ENCODE data around the gene BPGM.

BPGM gene

GRCh38 chr7:134720091-134720935 is 73.7 kb downstream of the BPGM start:
- TF ChIP-seq CTCF (IDR thresholded peaks at IDR 0.05; ENCODE audit: low read depth, low read length, missing control alignments), result no peak
- DNase-seq (ENCODE audit: low read depth), result no peak
- H3K4me3 ChIP-seq (ENCODE audit: low read depth, low read length), result no peak overlapping the region
- in situ Hi-C loops (cut with HindIII; ENCODE audit: low sequenced_read_pairs), result no loop called here

GRCh38 chr7:134721171-134721570 is 74.5 kb downstream of the BPGM start:
- no peak for TF ChIP-seq CTCF (IDR thresholded peaks at IDR 0.05; ENCODE audit: low read depth, low read length, missing control alignments)
- H3K4me3 ChIP-seq (ENCODE audit: low read depth, low read length), result no peak overlapping the region
- no peak for DNase-seq (ENCODE audit: low read depth)
- in situ Hi-C loops (cut with HindIII; ENCODE audit: low sequenced_read_pairs), result no loop called here

- in situ Hi-C loops (cut with HindIII; ENCODE audit: low sequenced_read_pairs), result no loop called here
- H3K4me3 ChIP-seq (ENCODE audit: low read depth, low read length), result no peak overlapping the region
- DNase-seq (ENCODE audit: low read depth), result no peak
- TF ChIP-seq CTCF (IDR thresholded peaks at IDR 0.05; ENCODE audit: low read depth, low read length, missing control alignments), result no peak
Observed at GRCh38 chr7:134722786-134723322, 76.2 kb downstream of the BPGM start.

GRCh38 chr7:134723892-134724291 is 77.2 kb downstream of the BPGM start:
- in situ Hi-C loops (cut with HindIII; ENCODE audit: low sequenced_read_pairs), result no loop called here
- H3K4me3 ChIP-seq (ENCODE audit: low read depth, low read length), result no peak overlapping the region
- no peak for DNase-seq (ENCODE audit: low read depth)
- TF ChIP-seq CTCF (IDR thresholded peaks at IDR 0.05; ENCODE audit: low read depth, low read length, missing control alignments), result no peak

- in situ Hi-C loops (cut with HindIII; ENCODE audit: low sequenced_read_pairs), result no loop called here
- peak; percentile 65 for TF ChIP-seq CTCF (IDR thresholded peaks at IDR 0.05; ENCODE audit: low read depth, low read length, missing control alignments)
- DNase-seq (ENCODE audit: low read depth), result no peak
- no peak overlapping the region for H3K4me3 ChIP-seq (ENCODE audit: low read depth, low read length)
Observed at GRCh38 chr7:134724606-134725005, 78.0 kb downstream of the BPGM start.

GRCh38 chr7:134726581-134726980 is 79.9 kb downstream of the BPGM start:
- no peak for TF ChIP-seq CTCF (IDR thresholded peaks at IDR 0.05; ENCODE audit: low read depth, low read length, missing control alignments)
- no peak overlapping the region for H3K4me3 ChIP-seq (ENCODE audit: low read depth, low read length)
- no peak for DNase-seq (ENCODE audit: low read depth)
- in situ Hi-C loops (cut with HindIII; ENCODE audit: low sequenced_read_pairs), result no loop called here

All from astrocyte of the cerebellum (primary cell).